ENCODE results near the gene ZFYVE21. TPM values are rescaled to one million over a fixed set of nuclear protein-coding genes. Genes with fewer than 3 reads are reported as not detected.
A peak's percentile ranks its signal among the peaks of the same experiment; 100 is the strongest.

The ZFYVE21 gene
- total RNA-seq, 1 experiment from 2014 or later: 49.7 TPM

DNA sequence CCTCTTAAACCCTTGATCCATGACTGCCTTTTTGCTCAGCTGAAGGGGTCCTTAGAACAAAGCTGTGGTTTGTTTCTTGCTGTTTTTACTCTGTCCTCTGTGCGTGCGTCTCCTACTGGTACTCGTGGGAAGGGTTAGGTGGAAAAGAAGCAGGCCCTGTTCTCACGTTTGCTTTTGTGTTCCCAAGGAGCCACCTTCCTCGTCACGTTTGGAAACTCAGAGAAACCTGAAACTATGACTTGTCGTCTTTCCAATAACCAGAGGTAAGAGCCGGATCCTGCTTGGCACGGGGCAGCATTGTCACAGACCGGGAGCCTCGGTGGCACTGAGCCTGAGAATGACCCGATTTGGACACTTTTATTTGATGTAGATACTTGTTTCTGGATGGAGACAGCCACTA, 13.1 kb downstream of the ZFYVE21 start:
- peak overlapping the region in 1 of 3 experiments; percentile 11; a peak in 1 of 7 replicates for H3K27ac Mint-ChIP-seq
- H3K27me3 Mint-ChIP-seq (ENCODE audit: low read depth): no peaks in the 10 kb centered on the region
- no peak overlapping the region for H2BK5ac ChIP-seq (ENCODE audit: insufficient read length, low read length)
- H3K14ac ChIP-seq (ENCODE audit: insufficient read depth, low read length): no peak overlapping the region
- H3K36me3 Mint-ChIP-seq (ENCODE audit: insufficient read depth in 1 of 3, low read depth in 3 of 3): peaks cover 2 to 34% (median 34%) of the 10 kb centered on the region in 3 experiments; a peak in 6 of 7 replicates
- no peak overlapping the region for H3K23ac ChIP-seq (ENCODE audit: insufficient read length, low read depth, low read length)
- H3K56ac ChIP-seq (ENCODE audit: insufficient read length, low read depth, low read length): no peak overlapping the region
- H2BK20ac ChIP-seq (ENCODE audit: low read depth, low read length, poor library complexity, severe bottlenecking): no peak overlapping the region
- no peak overlapping the region for H3K9ac ChIP-seq (ENCODE audit: extremely low read depth, insufficient read length, low read length)
- no peak overlapping the region for H2BK120ac ChIP-seq (ENCODE audit: low read depth, low read length, poor library complexity, severe bottlenecking)
- no peak overlapping the region for H3K27ac ChIP-seq (ENCODE audit: insufficient read length, low read depth, low read length)
- H3K23me2 ChIP-seq (ENCODE audit: insufficient read length, low read depth, low read length, poor library complexity, severe bottlenecking): no peaks in the 10 kb centered on the region
- H3K79me1 ChIP-seq (ENCODE audit: insufficient read depth, low read depth, low read length, poor library complexity, severe bottlenecking): peaks cover 4% of the 10 kb centered on the region
- no peak overlapping the region for H3T11ph ChIP-seq (ENCODE audit: low read length)
- no peaks in the 10 kb centered on the region for H3K4me1 Mint-ChIP-seq
- WGBS (ENCODE audit: extremely low coverage, insufficient read length, low lambda C conversion rate): no CpG with 5 or more reads among the region's 12 CpGs
- DNase-seq: no peak
- H3K27me3 ChIP-seq (ENCODE audit: insufficient read depth, low read length): no peaks in the 10 kb centered on the region
- no peaks in the 10 kb centered on the region for H3K9me3 Mint-ChIP-seq
- TF ChIP-seq, protein P1, sequence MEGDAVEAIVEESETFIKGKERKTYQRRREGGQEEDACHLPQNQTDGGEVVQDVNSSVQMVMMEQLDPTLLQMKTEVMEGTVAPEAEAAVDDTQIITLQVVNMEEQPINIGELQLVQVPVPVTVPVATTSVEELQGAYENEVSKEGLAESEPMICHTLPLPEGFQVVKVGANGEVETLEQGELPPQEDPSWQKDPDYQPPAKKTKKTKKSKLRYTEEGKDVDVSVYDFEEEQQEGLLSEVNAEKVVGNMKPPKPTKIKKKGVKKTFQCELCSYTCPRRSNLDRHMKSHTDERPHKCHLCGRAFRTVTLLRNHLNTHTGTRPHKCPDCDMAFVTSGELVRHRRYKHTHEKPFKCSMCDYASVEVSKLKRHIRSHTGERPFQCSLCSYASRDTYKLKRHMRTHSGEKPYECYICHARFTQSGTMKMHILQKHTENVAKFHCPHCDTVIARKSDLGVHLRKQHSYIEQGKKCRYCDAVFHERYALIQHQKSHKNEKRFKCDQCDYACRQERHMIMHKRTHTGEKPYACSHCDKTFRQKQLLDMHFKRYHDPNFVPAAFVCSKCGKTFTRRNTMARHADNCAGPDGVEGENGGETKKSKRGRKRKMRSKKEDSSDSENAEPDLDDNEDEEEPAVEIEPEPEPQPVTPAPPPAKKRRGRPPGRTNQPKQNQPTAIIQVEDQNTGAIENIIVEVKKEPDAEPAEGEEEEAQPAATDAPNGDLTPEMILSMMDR (conservative IDR thresholded peaks at IDR 0.05): no peak
- no peaks in the 10 kb centered on the region for H3K79me2 ChIP-seq (ENCODE audit: insufficient read depth, low read length)
- no peak overlapping the region for H2AFZ ChIP-seq (ENCODE audit: low read length)
- H4K20me1 ChIP-seq (ENCODE audit: control insufficient read depth, insufficient read depth, insufficient read length): no peaks in the 10 kb centered on the region
- no peak overlapping the region for H2BK15ac ChIP-seq (ENCODE audit: low read depth, low read length)
- H3K4me3 Mint-ChIP-seq: no peak overlapping the region
- H3K4ac ChIP-seq (ENCODE audit: low read depth, low read length): no peak overlapping the region
- H3K4me2 ChIP-seq (ENCODE audit: insufficient read depth, insufficient read length, low read length): no peak overlapping the region
- H4K8ac ChIP-seq (replicated peaks; ENCODE audit: insufficient read length, low read depth, low read length): no peak overlapping the region
- no peak overlapping the region for H3K18ac ChIP-seq (ENCODE audit: insufficient read length, low read depth, low read length)
- H2BK12ac ChIP-seq (ENCODE audit: insufficient read length, low read depth, low read length): no peak overlapping the region
- H3K9me3 ChIP-seq (ENCODE audit: control insufficient read depth, low read depth, low read length): no peaks in the 10 kb centered on the region
- H3K4me1 ChIP-seq (ENCODE audit: insufficient read depth, low read length): no peaks in the 10 kb centered on the region
- no peak overlapping the region for H2AK5ac ChIP-seq (ENCODE audit: insufficient read length, low read length)
- no peak overlapping the region for H4K91ac ChIP-seq (ENCODE audit: insufficient read length, low read depth, low read length)
- H4K5ac ChIP-seq (ENCODE audit: insufficient read length, low read depth, low read length): no peak overlapping the region
